GM18519 (cell line): Measurements from ENCODE around the gene KIF4B.
"Not testable (repeated sequence)": the region's sequence is repeated elsewhere in the genome, so short reads cannot be mapped to it uniquely, and the experiment has no call there.

Source experiments
- ATAC-seq: cut with Tn5 transposase; IDR thresholded peaks from one replicate; pipeline ENCODE4 v1.9.1; 2021; ENCODE audit warnings: mild to moderate bottlenecking, moderate library complexity; ENCODE audit not compliant: unreplicated experiment, low FRiP score

KIF4B gene, protein sequence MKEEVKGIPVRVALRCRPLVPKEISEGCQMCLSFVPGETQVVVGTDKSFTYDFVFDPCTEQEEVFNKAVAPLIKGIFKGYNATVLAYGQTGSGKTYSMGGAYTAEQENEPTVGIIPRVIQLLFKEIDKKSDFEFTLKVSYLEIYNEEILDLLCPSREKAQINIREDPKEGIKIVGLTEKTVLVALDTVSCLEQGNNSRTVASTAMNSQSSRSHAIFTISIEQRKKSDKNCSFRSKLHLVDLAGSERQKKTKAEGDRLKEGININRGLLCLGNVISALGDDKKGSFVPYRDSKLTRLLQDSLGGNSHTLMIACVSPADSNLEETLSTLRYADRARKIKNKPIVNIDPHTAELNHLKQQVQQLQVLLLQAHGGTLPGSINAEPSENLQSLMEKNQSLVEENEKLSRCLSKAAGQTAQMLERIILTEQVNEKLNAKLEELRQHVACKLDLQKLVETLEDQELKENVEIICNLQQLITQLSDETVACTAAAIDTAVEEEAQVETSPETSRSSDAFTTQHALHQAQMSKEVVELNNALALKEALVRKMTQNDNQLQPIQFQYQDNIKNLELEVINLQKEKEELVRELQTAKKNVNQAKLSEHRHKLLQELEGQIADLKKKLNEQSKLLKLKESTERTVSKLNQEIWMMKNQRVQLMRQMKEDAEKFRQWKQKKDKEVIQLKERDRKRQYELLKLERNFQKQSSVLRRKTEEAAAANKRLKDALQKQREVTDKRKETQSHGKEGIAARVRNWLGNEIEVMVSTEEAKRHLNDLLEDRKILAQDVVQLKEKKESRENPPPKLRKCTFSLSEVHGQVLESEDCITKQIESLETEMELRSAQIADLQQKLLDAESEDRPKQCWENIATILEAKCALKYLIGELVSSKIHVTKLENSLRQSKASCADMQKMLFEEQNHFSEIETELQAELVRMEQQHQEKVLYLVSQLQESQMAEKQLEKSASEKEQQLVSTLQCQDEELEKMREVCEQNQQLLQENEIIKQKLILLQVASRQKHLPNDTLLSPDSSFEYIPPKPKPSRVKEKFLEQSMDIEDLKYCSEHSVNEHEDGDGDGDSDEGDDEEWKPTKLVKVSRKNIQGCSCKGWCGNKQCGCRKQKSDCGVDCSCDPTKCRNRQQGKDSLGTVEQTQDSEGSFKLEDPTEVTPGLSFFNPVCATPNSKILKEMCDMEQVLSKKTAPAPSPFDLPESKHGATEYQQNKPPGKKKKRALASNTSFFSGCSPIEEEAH

DNA sequence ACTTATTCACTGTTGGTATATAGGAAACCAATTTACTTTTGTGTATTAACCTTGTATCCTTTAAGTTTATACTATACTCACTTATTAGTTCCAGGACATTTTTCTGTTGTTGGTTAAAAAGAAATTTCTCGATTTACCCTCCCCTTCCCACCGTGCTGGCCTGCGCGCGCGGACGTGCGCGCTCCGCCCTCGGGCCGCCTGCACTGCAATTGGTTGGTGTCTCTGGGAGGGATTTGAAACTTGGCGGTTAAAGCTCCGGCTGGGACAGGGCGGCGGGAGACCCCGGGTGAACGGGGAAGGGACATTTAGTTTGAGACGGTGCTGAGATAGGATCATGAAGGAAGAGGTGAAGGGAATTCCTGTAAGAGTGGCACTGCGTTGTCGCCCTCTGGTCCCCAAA is at the start of gene KIF4B:
TSS of gene KIF4B (plus strand) at position 230 of the 400 bp plus-strand sequence. CDS start at position 335, 105 bp downstream.
- no peak for ATAC-seq

DNA sequence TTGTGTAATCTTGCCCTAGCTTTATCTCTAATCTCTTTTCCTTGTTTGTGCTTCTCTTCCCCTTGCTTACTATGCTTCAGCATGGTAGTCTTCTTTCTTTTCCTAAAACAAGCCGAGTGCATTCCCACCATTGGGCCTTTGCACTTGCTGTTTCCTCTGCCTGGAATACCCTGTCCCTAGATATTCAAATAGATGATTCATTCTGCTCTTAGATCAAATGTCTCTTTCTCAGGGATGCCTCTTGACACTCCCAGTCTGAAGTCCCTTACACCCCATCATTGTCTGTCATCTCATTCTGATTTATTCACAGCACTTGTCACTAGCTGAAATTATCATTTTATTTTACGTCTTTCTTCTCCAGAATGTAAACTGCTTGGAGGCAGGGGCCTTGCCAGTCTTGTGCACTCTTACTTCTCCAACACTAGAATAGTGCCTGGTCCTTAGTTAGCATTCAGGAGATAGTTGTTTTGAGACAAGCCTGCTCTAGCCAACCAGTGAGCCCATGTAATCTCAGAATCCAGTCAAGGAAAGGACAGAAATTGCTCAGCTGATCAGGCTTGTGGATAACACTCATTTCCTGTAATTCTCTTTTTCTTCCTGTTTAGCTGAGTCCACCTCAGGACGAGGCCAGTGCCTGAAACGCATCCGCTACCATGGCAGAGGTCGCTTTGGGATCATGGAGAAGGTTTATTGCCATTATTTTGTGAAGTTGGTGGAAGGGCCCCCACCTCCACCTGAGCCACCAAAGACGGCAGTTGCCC is 47.3 kb upstream of the KIF4B start:
- no peak for ATAC-seq

DNA sequence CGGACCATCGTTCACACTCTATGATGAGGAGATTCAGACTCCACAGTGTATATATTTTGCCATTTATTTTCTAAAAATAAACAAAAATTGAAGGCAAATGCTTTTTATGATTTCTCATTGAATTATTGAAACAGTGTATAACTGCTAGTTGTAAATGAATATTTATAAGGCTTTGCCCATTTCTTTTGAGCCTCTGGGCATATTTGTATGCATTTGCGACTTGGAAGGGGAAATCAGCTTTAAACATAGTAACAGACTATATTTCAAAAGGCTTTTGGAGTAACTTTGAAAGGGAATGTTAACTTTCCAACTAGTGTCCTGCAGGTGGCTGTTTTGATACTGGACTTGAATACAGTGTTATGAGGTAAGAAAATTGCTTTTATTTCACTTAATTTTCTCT is 46.7 kb upstream of the KIF4B start:
- ATAC-seq = no peak

DNA sequence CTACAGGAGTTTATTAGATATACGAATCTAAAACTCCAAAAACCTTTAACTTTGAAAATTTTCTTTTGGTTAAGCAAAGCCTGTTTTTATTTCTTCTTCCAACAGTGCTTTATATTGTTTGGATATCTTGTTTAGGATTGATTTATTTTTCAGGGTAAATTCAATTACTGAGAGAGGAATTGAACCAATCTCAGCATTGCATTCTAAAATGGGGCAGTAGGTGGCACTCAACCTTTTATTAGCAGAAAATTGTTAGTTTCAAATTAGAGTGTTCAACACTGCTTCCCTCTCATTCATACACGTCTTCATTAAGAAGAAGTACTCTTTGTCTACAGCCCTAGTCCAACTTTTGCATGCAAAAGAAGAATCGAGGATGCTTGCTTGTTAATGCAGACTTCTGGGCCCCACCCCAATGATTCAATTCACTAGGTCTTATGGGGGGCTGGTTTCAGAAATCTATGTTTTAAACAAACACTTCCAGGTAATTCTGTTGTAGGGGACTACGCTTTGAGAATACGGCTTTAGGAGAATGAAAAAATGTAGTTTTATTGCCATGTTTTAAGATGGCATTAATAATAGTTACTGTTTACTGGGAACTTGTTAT is 46.0 kb upstream of the KIF4B start:
- ATAC-seq = no peak

DNA sequence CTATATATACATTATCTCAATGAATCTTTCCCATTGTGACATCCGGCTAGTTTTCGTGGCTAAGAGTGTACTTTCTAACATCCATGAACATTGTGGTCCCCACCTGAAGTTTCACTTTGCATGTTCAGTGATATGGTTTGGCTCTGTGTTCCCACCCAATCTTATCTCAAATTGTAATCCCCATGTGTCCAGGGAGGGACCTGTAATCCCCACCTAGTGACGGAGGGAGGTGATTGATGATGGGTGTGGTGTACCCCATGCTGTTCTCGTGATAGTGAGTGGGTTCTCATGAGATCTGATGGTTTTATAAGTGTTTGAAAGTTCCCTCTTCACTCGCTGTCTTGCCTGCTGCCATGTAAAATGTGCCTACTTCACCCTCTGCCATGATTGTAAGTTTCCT is 44.6 kb upstream of the KIF4B start:
- ATAC-seq = no peak

DNA sequence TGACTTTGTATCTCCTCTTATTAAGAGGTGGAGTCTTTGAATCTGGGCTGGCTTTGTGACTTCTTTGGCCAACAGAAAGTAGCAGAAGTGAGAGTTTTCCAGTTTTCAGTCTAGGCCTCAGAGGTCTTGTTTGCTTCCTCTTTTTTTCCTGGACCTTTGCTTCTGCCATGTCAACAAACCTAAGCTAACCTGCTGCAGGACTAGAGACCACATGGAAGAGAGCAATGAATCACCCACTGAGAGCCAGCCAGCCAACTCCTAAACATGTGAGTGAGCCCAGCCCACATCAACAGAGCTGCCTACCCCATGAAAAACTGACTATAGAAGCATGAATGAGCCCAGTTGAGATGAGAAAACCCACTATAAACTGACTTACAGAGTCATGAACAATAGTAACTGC is 42.8 kb upstream of the KIF4B start:
- no peak for ATAC-seq

DNA sequence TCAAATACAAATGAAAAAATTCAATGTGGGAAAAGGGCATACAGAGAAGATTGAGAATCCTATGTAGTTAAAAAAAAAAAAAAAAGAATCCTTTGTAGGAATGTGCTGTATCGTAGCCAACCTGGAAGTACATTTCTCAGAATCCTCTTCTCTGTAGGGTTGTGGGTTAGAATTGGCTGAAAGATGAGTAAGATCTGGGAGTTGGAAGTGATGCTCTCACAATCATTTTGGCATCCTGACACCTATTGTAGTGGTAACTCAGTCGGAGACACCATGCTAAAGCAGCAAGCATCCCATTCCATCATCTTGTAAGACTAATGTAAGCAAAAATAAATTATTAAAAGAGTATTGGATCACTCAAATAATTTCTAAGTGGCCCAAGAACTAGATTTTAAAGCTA is 42.1 kb upstream of the KIF4B start:
- no peak for ATAC-seq

DNA sequence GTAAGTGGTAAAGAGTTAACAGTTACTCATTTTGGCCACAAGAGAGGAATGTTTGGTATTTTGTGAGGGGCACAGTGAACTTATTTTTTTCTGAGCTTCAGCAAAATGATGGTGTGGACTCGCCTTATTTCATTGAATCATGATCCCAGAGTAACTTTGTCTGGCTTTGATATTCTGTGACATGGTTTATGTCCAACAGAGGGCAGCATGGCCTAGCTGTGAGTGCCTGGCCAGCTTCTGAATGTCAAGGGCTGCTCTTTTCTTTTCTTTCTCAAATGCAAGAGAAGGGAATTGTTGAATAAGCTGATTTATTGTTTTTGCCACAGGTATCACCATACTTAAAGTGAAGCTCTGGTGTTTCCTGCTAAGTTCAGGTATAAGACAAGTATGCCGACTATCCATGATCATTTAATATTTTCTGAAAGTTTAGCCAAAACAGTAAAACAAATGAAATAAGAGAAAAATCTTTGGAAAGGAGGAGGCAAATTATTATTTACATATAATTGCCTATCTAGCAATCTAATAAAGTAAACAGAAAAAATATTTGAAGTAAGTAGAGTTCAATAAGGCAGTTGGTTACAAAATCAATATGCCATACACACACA is 41.0 kb upstream of the KIF4B start:
- no peak for ATAC-seq

DNA sequence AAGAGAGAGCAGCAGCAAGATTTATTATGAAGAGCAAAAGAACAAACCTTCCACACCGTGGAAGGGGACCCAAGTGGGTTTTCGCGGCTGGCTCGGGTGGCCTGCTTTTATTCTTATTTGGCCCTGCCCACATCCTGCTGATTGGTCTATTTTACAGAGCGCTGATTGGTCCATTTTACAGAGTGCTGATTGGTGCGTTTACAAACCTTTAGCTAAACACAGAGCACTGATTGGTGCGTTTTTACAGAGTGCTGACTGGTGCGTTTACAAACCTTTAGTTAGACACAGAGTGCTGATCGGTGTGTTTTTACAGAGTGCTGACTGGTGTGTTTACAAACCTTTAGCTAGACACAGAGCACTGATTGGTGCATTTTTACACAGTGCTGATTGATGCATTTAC is 37.5 kb upstream of the KIF4B start:
- ATAC-seq = not testable (repeated sequence)

DNA sequence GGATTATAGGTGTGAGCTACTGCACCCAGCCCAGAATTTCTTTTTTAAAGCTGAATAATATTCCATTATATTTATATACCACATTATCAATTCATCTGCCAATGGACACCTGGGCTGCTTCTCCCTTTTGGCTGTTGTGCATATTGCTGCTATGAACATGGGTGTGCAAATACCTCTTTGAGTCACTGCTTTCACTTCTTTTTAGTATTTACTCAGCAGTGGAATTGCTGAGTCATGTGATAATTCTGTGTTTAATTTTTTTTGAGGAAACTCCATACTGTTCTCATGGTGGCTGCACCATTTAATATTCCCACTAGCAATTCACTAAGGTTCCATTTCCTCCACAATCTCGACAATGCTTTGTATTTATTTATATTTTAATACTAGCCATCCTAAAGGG is 36.1 kb upstream of the KIF4B start:
- ATAC-seq = peak; percentile 43

DNA sequence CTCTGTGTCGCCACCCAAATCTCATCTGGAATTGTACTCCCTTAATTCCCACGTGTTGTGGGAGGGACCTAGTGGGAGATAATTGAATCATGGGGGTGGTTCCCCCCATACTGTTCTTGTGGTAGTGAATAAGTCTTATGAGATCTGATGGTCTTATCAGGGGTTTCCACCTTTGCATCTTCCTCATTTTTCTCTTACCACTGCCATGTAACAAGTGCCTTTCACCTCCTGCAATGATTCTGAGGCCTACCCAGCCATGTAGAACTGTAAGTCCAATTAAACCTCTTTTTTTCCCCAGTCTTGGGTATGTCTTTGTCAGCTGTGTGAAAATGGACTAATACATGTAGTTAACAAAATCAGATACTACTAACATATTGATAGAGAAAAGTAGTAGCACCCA is 35.3 kb upstream of the KIF4B start:
- not testable (repeated sequence) for ATAC-seq

DNA sequence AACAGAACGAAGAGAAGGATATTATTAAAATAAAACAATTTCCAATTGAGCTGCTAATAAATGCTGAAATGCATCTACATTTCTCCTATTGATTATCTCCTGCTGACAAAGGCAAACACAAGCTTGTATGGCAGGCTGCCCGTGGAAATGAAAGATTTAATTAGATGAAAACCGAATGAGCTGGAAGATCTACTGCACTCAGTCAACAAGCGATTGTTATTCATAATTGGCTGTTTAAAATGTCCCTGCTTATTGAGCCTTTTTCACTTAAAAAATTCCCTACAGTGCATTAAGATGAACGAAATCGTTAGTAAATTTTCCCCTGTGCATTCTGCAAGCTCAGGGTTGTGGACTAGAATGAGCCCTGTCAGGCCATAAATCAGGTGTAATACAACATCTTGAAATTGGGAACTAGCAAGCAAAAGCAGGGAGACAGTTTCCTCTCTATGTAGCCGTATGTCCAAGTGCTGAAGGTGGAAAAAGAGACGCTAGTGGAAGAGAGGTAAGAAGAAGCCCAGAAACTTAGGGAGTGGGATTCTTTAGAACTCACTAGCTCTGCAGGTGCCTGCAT is 28.5 kb upstream of the KIF4B start:
- ATAC-seq = no peak

DNA sequence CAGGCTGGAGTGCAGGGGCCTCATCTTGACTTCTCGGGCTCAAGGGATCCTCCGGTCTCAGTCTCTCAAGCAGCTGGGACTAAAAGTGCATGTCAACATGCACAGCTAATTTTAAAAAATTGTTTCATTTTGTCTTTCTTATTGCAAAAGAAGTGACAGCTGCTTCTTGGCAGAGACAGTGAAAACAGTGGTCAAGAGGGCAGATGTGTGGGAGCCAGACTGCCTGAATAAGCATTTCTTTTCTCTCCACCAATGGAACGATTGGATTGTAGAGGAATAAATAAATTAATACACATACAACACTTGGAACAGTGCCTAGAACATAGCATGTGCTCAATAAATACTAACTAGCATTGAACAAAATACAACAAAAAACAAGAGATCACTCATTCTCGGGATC is 27.4 kb upstream of the KIF4B start:
- ATAC-seq = no peak

DNA sequence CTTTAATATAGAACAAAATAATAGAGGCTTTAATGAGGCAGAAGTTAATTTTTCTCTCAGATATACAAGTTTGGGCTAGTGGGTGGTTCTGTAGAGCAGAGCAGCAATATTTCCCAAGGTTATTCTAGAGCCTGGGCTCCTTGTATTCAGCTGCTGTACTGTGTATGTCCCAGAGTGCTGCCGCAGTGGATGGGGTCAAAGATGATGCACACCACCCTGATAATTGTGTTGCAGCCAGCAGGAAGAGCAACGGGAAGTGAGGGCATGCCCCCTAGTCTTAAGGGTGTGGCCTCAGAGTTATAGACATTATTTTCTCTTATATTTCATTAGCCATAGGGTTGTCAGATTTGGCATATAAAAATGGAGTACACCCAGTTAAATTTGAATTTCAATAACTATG is 23.9 kb upstream of the KIF4B start:
- no peak for ATAC-seq

DNA sequence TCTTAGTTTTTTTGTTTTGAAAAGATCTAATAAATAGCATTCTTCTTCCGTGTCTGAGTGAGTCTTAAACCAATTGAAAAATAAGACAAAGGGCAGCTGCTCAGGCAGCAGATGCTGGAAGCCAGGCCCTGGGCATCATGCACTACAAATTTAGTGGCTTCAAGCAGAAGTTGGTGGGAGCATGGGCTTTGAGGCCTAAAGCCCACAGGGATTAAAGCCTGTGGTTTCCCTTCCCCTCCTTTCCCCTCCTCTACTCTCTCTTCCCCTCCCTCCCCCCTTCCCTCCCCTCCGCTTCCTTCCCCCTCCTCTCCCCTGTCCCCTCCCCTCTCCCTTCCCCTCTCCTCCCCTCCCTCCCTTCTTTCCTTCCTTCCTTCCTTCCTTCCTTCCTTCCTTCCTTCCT is 20.1 kb upstream of the KIF4B start:
- ATAC-seq = no peak

DNA sequence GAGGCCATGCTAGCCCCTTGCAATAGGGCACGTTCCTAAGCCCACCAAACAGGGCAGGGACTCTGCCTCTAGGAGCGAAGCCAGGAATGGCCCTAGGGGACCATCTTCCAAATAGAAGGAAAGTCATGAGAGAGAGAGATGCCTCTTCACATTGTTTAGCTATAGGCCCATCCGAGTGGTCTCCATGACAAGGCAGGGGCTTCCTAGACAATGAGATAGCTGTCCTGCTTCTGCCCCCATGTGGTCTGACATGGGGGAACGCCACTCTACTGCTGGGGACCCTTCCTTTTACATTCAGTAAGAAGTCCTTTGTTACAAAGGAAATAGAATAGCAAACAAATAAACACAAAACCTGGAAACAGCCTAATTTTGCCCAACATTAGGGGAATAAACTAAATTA is 17.9 kb upstream of the KIF4B start:
- ATAC-seq = no peak

DNA sequence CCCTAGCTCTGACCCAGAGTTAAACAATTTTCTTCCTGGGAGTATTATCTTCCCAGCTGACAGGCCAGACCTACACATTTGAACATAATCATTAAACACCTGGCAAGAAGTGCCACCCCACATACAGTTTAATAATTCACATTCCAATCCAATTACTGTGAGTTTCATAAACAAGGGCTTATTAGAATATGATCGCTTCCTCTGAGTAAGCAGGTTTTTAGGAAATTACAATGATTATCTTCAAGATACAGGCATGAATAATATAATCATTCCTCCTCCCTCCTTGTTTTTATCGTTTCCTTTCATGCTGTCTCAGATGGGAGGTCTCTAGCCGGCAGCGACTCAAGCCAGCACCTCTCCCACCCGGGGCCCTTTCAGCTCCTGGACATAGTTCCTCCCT is 15.8 kb upstream of the KIF4B start:
- no peak for ATAC-seq

DNA sequence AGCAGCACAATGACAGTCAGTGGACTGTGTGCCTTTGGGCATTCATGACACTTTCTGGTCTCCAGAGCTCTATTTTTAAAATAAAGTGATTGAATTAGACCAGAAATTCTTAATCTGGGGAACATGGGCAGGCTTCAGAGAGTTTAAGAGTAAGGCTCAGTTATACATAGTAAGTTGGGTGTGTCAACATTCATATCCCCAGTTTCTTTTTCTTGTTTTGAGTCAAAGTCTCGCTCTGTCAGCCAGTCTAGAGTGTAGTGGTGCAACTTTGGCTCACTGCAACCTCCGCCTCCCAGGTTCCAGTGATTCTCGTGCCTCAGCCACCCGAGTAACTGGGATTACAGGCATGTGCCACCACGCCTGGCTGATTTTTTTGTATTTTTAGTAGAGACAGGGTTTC is 13.7 kb upstream of the KIF4B start:
- peak; percentile 69 for ATAC-seq

DNA sequence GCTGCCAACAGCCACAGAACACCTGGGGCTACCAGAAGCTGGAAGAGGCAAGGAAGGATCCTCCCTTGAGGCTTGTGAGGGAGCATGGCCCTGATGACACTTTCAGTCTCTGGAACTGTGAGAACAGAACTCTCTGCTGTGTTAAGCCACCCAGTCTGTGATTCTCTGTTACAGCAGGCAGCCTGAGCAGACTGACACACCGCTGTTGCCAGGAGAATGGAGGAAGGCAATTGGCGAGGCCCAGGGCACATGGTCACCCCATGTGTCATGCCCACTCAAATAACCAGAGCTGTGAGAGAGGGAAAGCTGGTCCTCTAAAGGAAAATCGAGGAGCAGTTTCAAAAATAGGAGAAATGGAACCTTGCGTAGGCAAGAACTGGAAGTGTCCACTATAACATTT is 12.0 kb upstream of the KIF4B start:
- ATAC-seq = no peak
